Measurements from ENCODE around the gene GTF3C1. TPM values are rescaled to one million over a fixed set of nuclear protein-coding genes. Genes with fewer than 3 reads are reported as not detected.

The GTF3C1 gene
- total RNA-seq, 1 donor from 2014 or later = 52.7 TPM

- intact Hi-C loops (cut with micrococcal nuclease) = no loop called here
Observed at GRCh38 chr16:27522173-27522707, 27.5 kb downstream of the GTF3C1 start.

- intact Hi-C loops (cut with micrococcal nuclease) = no loop called here
Observed at GRCh38 chr16:27520982-27521673, 28.6 kb downstream of the GTF3C1 start.

- intact Hi-C loops (cut with micrococcal nuclease) = no loop called here
Observed at GRCh38 chr16:27518226-27518625, 31.5 kb downstream of the GTF3C1 start.

GRCh38 chr16:27517664-27518063 is 32.0 kb downstream of the GTF3C1 start:
- intact Hi-C loops (cut with micrococcal nuclease) = no loop called here

GRCh38 chr16:27516365-27516764 is 33.3 kb downstream of the GTF3C1 start:
- intact Hi-C loops (cut with micrococcal nuclease) = no loop called here

- intact Hi-C loops (cut with micrococcal nuclease) = no loop called here
Observed at GRCh38 chr16:27515874-27516353, 33.8 kb downstream of the GTF3C1 start.

- intact Hi-C loops (cut with micrococcal nuclease) = no loop called here
Observed at GRCh38 chr16:27514806-27515205, 34.9 kb downstream of the GTF3C1 start.

GRCh38 chr16:27511657-27512448 is 37.9 kb downstream of the GTF3C1 start:
- intact Hi-C loops (cut with micrococcal nuclease) = no loop called here

- intact Hi-C loops (cut with micrococcal nuclease) = no loop called here
Observed at GRCh38 chr16:27508476-27508875, 41.2 kb downstream of the GTF3C1 start.

- intact Hi-C loops (cut with micrococcal nuclease) = no loop called here
Observed at GRCh38 chr16:27506771-27507170, 42.9 kb downstream of the GTF3C1 start.

- intact Hi-C loops (cut with micrococcal nuclease) = no loop called here
Observed at GRCh38 chr16:27505297-27506236, 44.1 kb downstream of the GTF3C1 start.

GRCh38 chr16:27503662-27504061 is 46.1 kb downstream of the GTF3C1 start:
- intact Hi-C loops (cut with micrococcal nuclease) = no loop called here

GRCh38 chr16:27500801-27501200 is 48.9 kb downstream of the GTF3C1 start:
- intact Hi-C loops (cut with micrococcal nuclease) = no loop called here

GRCh38 chr16:27499659-27500055 is 50.1 kb downstream of the GTF3C1 start:
- intact Hi-C loops (cut with micrococcal nuclease) = no loop called here

- intact Hi-C loops (cut with micrococcal nuclease) = no loop called here
Observed at GRCh38 chr16:27498916-27499658, 50.6 kb downstream of the GTF3C1 start.

GRCh38 chr16:27498031-27498825 is 51.5 kb downstream of the GTF3C1 start:
- intact Hi-C loops (cut with micrococcal nuclease) = no loop called here

- intact Hi-C loops (cut with micrococcal nuclease) = no loop called here
Observed at GRCh38 chr16:27495191-27495590, 54.5 kb downstream of the GTF3C1 start.

GRCh38 chr16:27492588-27492979 is 57.1 kb downstream of the GTF3C1 start:
- intact Hi-C loops (cut with micrococcal nuclease) = no loop called here

GRCh38 chr16:27491894-27492587 is 57.7 kb downstream of the GTF3C1 start:
- intact Hi-C loops (cut with micrococcal nuclease) = no loop called here

Data from T-helper 2 cell treated with Interferon-gamma antibody and Interleukin-4, amounts not matched to agents 100 ng/mL and 5 ng/mL, for 36 hours (primary cell).